NCI-H1105 (cell line): ENCODE data around the gene CHST14.

Source experiments
- DNase-seq: peaks from one replicate; lab custom pipeline; 2025; lab: John Stamatoyannopoulos, UW

Gene CHST14

DNA sequence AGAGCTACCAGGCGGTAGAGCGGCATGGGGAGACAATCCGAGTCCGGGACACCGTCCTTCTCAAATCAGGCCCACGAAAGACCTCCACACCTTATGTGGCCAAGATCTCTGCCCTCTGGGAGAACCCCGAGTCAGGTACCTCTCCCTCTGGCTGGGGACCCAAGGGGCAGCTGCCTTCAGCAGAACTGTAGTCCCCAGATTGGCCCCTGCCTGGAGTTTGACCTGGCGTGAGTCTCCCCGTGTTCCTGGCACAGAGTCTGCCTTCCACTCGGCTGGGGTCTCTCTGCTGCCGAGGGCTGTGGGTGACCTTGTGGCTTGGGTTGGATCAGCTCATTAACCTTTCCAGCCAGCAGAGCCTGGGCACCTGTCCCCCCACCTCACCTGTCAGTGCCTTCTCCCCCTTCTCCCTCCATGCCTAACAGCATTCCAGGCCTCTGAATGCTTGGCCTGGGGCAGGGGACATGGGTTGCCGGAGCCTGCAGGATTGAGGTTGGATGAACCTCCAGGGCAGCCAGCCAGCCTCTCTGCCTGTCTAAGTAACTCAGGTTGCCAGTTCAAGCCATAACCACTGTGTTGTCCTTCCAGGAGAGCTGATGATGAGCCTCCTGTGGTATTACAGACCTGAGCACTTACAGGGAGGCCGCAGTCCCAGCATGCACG, 6.8 kb upstream of the CHST14 start:
- DNase-seq, result no peak

DNA sequence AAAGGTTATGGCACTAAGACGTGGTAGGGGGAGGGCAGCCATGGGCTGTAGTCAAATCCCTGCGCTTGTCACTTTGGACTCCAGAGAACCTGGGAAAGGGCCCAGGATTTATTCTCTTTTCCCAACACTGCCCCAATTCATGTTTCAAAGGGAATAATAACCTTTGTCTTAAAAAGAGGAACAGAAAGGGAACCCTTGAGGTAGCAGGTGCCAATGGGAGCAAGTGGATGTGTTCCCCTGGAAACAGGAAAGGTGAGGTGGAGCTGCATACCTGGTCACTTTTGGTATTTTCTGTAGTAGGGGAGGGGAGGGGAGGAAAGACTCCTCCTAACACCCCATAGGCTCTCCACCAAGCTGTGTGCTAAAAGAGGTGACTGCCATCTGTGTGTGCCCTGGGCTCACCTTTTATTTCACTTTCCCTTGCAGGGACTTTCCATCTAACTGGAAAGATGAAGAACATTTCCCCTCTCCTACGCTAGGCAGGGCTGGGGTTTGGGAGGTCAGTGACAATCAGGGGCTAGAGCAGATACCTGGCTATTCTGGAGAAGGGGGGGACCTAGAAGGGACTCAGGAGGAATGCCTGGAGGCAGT, 6.1 kb upstream of the CHST14 start:
- no peak for DNase-seq

DNA sequence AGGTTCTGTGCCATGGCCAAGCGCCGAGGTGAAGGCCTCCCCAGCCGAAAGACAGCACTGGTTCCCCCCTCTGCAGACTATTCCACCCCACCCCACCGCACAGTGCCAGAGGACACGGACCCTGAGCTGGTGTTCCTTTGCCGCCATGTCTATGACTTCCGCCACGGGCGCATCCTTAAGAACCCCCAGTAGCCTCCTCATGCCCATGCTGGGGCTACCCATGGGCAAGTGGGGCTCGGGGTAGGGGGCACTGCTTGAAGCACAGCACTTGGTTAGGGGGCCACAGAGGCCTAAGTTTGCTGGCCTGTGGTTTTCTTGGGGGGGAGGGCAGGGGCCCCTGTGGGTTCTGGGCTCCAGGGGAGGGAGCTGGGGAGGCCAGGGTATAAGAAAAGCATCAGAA, 4.8 kb upstream of the CHST14 start:
- no peak for DNase-seq

DNA sequence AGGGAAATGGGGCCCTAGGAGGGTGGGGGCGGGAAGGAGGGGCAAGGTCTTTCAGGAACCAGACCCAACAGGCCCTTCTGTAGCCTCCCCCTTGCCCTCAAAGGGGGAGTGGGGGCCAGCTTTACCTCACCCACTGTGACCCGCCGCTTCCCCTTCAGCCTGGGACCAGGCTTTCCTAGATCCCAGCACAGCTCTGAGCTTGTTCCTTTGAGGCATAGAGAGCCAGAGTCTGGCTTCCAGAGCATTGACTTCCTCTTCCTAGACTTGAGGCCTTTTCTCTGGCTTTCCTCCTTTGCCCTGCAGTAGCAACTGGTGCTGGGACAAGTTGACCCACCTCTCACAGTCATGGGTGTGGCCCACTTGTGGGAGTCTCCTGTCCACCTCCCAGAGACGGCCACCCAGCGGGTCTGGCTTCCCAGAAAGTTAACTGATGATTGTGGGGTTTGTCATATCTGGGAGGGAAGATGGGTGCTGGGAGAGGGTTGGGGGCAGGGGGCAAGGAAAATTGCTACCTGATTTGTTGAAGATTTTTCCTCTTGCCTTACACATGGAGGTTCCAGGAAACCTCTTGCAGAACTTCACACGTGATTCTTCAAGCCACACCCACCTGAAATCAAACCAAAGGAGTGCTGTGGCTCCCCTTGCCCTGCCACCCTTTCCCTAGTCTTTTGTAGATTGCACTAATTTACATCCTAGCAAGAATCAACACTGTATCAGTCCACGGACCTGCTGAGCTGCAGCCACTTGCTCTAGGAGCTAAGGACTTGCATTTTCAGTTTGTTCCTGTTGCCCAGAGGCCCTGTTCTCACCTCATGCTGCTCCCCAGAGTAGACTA, 4.1 kb upstream of the CHST14 start:
- no peak for DNase-seq

DNA sequence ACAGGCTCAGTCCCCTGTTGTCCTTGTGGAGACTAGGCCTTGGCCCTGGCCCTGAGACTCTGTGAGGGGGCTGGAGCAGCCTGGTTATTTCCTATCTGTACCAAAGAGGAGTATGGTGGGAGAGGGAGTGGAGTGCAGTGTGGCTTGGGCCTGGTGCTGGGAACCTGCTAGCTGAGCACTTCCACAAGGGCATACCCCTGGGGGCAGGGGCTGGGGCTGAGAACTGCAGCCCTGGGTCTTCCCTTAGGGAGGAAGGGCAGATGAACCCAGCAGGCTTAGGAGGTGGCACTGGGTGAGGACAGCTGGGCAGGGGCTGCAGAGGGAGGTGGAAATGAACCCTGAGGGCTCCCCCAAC, 3.5 kb upstream of the CHST14 start:
- DNase-seq, result no peak

DNA sequence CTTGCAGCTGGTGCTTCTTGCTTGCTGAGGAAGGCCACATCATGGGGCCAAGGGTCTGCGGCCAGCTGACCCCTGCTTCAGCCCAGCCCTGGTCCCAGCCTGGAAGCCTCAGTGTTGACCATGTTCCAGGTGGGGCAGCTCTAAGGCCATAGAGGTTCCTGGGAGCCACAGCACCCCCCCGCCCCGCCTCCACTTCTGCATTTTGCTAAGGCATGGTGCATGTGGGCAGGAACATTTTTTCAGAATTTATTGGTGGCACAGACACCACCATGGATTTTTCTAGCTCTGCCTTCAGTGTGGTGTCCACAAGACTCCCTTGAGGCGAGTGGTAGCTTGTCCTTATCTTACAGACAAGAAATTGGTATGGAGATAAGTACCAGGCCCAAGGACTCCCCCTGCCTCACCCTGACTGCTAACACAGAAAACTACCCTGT, 1.9 kb upstream of the CHST14 start:
- no peak for DNase-seq

DNA sequence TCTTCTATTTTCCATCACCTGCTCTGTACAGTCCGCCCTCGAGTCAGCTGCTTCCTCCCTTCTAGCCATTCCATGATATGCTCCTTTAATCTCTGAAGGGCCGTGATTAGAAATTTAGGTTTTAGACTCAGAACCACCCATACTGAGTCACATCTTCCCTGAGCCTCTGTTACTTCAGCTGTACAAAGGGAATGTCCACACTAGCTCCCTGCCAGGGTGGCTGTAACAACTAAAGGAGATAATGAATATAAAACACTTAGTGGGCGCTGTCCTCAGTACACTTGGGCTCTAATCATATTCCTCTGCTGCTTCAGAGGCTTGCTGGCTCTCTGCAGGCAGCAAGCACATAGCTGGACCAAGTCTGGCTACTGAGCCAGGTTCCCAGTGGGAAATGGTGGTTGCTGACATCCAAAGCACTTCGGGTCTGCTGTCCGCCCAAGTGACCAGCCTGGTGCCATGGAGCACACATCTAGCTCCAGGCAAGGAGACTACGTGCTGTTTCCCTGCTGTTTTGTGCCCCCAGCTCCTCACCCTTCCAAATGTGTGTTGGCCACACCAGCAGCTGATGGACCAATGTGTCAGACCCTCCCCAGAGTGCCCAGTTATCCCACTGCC, 901 bp upstream of the CHST14 start:
- DNase-seq, result no peak

DNA sequence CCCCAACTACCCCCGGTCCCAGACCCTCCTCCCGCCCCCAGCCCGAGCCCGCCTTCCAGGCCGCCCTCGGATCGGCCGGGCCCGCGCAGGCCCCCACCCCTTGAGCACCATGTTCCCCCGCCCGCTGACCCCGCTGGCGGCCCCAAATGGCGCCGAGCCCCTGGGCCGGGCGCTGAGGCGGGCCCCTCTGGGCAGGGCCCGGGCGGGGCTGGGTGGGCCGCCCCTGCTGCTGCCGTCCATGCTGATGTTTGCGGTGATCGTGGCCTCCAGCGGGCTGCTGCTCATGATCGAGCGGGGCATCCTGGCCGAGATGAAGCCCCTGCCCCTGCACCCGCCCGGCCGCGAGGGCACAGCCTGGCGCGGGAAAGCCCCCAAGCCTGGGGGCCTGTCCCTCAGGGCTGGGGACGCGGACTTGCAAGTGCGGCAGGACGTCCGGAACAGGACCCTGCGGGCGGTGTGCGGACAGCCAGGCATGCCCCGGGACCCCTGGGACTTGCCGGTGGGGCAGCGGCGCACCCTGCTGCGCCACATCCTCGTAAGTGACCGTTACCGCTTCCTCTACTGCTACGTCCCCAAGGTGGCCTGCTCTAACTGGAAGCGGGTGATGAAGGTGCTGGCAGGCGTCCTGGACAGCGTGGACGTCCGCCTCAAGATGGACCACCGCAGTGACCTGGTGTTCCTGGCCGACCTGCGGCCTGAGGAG, 472 bp downstream of the CHST14 start:
- DNase-seq, result no peak

DNA sequence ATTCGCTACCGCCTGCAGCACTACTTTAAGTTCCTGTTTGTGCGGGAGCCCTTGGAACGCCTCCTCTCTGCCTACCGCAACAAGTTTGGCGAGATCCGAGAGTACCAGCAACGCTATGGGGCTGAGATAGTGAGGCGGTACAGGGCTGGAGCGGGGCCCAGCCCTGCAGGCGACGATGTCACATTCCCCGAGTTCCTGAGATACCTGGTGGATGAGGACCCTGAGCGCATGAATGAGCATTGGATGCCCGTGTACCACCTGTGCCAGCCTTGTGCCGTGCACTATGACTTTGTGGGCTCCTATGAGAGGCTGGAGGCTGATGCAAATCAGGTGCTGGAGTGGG, 995 bp downstream of the CHST14 start:
- no peak for DNase-seq

DNA sequence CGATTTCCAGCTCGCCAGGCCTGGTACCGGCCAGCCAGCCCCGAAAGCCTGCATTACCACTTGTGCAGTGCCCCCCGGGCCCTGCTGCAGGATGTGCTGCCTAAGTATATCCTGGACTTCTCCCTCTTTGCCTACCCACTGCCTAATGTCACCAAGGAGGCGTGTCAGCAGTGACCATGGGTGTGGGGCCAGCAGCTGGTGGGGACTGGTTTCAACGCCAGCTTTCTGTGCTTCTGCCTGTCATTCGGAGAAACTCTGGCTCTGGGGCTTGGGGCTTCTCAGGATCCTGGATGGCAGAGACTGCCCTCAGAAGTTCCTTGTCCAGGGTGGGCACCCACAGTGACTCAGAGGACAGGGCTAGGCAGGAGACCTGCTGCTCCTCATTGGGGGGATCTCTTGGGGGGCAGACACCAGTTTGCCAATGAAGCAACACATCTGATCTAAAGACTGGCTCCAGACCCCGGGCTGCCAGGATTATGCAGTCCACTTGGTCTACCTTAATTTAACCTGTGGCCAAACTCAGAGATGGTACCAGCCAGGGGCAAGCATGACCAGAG, 1.5 kb downstream of the CHST14 start:
- no peak for DNase-seq

DNA sequence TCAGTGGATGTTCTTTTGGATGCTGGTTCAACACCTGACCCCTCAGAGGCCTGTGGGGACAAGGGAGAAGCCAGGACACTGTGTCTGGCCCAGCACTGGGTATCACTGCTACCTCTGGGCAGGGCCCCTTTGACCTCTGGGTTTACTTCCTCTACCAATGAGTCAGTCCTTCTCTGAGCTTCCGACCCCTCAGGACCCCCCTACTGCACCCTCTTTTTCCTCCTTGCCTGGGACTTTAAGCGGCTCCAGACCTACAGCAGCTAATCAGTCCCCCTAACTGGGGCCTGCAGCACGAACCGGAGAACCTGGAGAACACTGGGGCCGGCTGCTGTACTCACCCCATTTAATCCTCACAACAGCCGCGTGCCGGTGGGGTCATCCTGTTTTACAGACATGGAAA, 3.8 kb downstream of the CHST14 start:
- DNase-seq, result no peak

DNA sequence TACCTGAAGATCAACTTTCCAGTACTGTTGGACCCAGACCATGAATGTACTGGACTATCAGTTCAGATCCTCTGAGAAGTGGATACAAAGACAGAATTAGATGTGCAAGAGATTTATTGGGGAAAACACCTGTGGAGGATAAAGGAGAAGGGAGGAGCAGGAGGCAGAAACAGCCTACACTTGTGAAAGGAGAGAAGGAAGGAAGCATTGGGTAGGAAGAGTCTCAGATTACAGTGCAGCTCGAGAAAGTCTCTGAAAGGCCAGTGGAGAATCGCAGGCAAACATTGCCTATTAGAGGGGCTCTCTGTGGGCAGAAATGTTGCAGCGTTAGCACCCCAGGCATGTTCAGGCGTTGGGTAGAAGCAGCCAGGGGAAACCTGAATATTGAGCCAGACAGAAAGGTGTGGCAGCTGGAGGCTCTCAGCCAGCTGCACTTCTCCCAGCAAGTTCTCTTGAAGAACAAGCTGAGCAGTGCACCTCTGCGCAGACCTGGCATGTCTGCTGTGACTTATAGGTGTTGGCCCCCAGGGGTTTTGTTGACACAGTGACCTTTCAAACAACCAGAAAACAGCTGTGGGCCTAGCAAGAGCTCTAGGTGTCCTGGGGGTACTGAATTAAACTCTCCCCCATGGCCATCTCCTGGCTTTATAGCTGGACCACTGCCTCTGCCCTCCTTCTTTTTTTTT, 7.0 kb downstream of the CHST14 start:
- no peak for DNase-seq

DNA sequence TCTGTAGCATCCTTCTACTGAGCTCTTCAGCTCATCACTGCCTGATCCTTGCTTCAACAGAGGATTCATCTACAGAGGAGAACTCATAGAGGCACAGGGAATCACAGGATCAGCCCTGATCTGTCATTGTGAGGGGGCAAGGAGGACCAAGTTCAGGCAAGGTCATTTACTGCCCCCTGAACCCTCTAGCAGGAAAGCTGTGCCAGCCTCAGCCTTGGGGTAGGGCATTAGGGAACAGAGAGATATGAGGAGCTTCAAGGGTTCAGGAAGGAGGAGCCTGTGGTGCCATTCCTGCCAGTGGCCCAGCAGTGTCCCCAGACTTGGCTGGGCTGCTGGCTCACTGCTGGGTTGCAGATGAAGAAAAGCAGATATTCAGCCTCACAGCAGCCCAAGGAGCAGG, 8.2 kb downstream of the CHST14 start:
- DNase-seq, result no peak

DNA sequence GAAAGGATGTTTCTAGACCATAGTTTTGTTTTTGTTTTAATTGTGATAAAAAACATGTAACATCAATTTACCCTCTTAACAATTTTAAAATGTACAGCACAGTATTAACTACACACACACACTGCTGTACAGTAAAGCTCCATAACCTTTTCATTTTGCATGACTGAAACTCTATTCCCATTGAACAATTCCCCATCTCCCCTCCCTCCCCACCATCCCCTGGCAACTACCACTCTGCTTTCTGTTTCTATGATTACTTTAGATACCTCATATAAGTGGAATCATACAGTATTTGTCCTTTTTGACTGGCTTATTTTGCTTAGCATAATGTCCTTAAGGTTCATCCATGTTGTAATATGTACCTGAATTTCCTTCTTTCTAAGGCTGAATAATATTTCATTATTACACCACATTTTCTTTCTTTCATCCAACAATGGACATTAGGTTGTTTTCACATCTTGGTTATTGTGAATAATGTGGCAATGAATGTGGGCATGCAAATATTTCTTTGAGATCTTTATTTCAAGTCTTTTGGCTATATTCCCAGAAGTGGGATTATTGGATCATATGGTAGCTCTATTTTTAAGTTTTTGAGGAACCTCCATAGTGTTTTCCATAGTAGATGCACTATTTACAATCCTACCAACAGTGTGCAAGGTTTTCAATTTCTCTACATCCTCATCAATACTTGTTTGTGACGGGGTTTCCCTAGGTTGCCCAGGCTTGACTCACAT, 10.7 kb downstream of the CHST14 start:
- no peak for DNase-seq

DNA sequence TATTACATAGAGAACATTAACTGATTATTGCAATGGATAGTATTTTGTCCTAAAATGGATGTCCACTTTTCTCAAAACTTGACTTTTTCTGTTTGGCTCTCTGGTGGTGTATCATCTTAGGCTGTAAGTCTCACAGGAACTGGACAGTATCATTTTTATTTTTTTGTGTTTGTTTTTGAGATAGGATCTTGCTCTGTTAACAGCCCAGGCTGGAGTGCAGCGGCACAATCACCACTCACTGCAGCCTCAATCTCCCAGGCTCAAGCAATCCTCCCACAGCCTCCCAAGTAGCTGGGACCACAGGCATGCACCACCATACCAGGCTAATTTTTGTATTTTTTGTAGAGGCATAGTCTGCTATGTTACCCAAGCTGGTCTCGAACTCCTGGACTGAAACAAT, 13.1 kb downstream of the CHST14 start:
- DNase-seq, result no peak

DNA sequence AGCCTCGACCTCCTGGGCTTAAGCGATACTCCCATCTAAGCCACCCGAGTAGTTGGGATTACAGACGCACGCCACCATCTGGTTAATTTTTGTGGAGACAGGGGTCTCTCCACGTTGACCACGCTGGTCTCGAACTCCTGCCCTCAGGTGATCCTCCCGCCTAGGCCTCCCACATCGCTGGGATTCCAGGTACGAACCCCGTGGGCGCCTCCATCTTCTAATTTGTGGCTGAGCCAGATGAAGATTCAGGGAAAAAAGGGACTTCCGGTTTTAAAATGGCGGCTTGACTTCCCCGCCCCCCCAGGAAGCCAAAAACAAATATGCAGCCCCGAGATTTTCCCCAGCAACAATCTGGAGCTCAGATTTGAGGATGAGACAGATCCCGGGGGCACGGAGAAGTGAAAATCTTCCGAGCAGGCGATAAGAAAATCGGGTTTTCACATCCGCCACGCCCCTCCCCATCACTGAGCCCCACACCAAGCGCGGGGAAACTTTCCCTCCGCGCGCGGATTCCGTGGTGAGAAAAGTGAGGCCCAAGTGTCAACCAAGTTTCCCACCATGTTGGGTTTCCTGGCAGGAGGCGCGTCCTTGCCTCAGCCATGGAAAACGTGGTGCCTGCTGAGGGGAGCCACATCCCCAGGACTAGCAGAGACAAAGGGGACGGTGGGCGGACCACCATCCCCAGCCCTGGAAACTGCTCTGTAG, 15.4 kb downstream of the CHST14 start:
- DNase-seq, result no peak

DNA sequence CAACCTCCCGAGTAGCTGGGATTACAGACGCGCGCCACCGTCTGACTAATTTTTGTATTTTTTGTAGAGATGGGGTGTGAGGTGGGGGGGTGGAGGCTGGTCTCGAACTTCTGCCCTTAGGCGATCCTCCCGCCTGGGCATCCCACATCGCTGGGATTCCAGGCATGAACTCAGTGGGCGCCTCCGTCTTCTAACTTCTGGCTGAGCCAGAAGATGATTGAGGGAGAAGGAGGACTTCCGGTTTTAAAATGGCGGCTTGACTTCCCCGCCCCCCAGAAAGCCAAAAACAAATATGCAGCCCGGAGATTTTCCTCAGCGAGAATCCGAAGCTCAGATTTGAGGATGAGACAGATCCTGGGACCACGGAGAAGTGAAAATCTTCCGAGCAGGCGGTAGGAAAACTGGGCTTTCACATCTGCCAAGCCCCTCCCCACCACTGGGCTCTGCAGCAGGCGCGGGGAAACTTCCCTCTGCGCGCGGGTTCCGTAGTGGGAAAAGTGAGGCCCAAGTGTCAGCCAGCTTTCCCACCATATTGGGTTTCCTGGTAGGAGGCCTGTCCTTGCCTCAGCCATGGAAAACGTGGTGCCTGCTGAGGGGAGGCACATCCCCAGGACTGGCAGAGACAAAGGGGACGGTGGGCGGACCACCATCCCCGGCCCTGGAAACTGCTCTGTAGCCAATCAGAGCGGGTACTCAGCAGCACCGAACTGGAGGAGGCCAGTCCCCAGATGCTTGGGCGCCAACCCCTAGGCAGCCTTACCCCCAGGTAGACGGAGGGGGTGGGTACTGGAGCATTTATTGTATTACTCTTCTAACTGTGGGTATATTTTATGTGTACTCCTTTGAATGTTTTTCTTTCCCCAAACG, 17.3 kb downstream of the CHST14 start:
- no peak for DNase-seq

DNA sequence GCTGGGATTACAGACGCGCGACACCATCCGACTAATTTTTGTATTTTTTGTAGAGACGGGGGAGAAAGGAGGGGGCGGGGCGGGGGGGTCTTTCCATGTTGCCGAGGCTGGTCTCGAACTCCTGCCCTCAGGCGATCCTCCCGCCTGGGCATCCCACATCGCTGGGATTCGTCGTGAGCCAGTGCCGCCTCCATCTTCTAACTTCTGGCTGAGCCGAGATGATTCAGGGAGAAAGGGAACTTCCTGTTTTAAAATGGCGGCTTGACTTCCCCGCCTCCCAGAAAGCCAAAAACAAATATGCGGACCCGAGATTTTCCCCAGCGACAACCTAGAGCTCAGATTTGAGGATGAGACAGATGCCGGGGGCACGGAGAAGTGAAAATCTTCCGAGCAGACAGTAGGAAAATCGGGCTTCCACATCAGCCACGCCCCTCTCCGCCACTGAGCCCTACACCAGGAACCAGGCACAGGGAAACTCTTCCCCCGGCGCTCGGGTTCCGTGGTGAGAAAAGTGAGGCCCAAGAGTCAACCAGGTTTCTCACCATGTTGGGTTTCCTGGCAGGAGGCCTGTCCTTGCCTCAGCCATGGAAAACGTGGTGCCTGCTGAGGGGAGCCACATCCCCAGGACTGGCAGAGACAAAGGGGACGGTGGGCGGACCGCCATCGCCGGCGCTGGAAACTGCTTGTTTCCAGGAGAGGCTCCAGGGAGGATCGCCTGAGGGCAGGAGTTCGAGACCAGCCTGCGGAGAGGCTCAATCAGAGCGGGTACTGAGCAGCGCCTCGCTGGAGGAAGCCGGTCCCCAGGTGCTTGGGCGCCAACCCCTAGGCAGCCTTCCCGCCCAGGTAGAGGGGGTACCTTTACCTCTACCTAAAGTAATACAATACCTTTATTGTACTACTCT, 18.7 kb downstream of the CHST14 start:
- no peak for DNase-seq
